Activated CD4-positive, alpha-beta T cell treated with anti-CD3 and anti-CD28 coated beads for 4 hours (primary cell): Measurements from ENCODE around the gene IMMT.
A peak's percentile ranks its signal among the peaks of the same experiment; 100 is the strongest.

Experiments
- DNase-seq, 2 donors: peaks; one replicate each; pipeline ENCODE4 v3.0.0-alpha.2; 2020

Gene IMMT

GRCh38 chr2:86195808-86196387, 636 bp upstream of the IMMT start:
- no peak for DNase-seq

GRCh38 chr2:86194751-86195054, 559 bp downstream of the IMMT start:
- no peak for DNase-seq

GRCh38 chr2:86193901-86194567, 1.2 kb downstream of the IMMT start:
- no peak for DNase-seq

GRCh38 chr2:86189782-86190416, 5.4 kb downstream of the IMMT start:
- DNase-seq = no peak

- DNase-seq = no peak
Measured at GRCh38 chr2:86186431-86186830, 8.8 kb downstream of the IMMT start.

GRCh38 chr2:86185517-86186212, 9.6 kb downstream of the IMMT start:
- peak in 1 of 2 donors; percentile 2 for DNase-seq

- DNase-seq = no peak
Measured at GRCh38 chr2:86176597-86176996, 18.7 kb downstream of the IMMT start.

GRCh38 chr2:86175828-86176227, 19.4 kb downstream of the IMMT start:
- no peak for DNase-seq

GRCh38 chr2:86174445-86174844, 20.8 kb downstream of the IMMT start:
- DNase-seq = no peak

- no peak for DNase-seq
Measured at GRCh38 chr2:86172610-86173009, 22.7 kb downstream of the IMMT start.

- no peak for DNase-seq
Measured at GRCh38 chr2:86171295-86171694, 24.0 kb downstream of the IMMT start.

- DNase-seq = no peak
Measured at GRCh38 chr2:86170449-86170848, 24.8 kb downstream of the IMMT start.

- DNase-seq = no peak
Measured at GRCh38 chr2:86160156-86160952, 34.9 kb downstream of the IMMT start.

GRCh38 chr2:86158286-86158685, 37.0 kb downstream of the IMMT start:
- DNase-seq = no peak

GRCh38 chr2:86157009-86157556, 38.2 kb downstream of the IMMT start:
- DNase-seq = no peak

GRCh38 chr2:86150502-86150901, 44.8 kb downstream of the IMMT start:
- no peak for DNase-seq

- DNase-seq = no peak
Measured at GRCh38 chr2:86147793-86148192, 47.5 kb downstream of the IMMT start.

- DNase-seq = no peak
Measured at GRCh38 chr2:86143926-86144685, 51.2 kb downstream of the IMMT start.

GRCh38 chr2:86143307-86143706, 52.0 kb downstream of the IMMT start:
- DNase-seq = no peak

- no peak for DNase-seq
Measured at GRCh38 chr2:86142436-86143257, 52.6 kb downstream of the IMMT start.

- no peak for DNase-seq
Measured at GRCh38 chr2:86140969-86141392, 54.3 kb downstream of the IMMT start.
